ENCODE data around the gene ZMYM4.
A peak's percentile ranks its signal among the peaks of the same experiment; 100 is the strongest.
"Not testable (repeated sequence)": the region's sequence is repeated elsewhere in the genome, so short reads cannot be mapped to it uniquely, and the experiment has no call there.

The ZMYM4 gene

GRCh38 chr1:35226546-35226945 lies 42.0 kb upstream of the ZMYM4 start:
- no peak overlapping the region for H3K27ac ChIP-seq (replicated peaks)
- DNase-seq (ENCODE audit: low read depth in 1 of 2, low spot score in 1 of 2) = no peak
- TF ChIP-seq GABPA (IDR thresholded peaks at IDR 0.05; ENCODE audit: low read depth) (no peak), SPI1 (IDR thresholded peaks at IDR 0.05; ENCODE audit: borderline replicate concordance, low read depth) (0 out of 2 replicates have a peak, but pooled peaks have one; percentile 8), POLR2AphosphoS5 (IDR thresholded peaks at IDR 0.05; ENCODE audit: low read depth) (no peak), REST (IDR thresholded peaks at IDR 0.05; ENCODE audit: insufficient replicate concordance, low read depth) (no peak), CTCF (IDR thresholded peaks at IDR 0.05; ENCODE audit: insufficient read depth, low read length) (no peak)
- no peak overlapping the region for H3K4me3 ChIP-seq (replicated peaks; ENCODE audit: insufficient read depth, low read length)
- H3K27me3 ChIP-seq (ENCODE audit: insufficient read depth, poor library complexity, severe bottlenecking) = no peaks in the 10 kb centered on the region

GRCh38 chr1:35229587-35230360 lies 38.7 kb upstream of the ZMYM4 start:
- Histone ChIP-seq H3K27me3 (ENCODE audit: insufficient read depth, poor library complexity, severe bottlenecking) (no peaks in the 10 kb centered on the region), H3K4me3 (replicated peaks; ENCODE audit: insufficient read depth, low read length) (no peak overlapping the region), H3K27ac (replicated peaks) (no peak overlapping the region)
- DNase-seq (ENCODE audit: low read depth in 1 of 2, low spot score in 1 of 2) = no peak
- TF ChIP-seq SPI1 (IDR thresholded peaks at IDR 0.05; ENCODE audit: borderline replicate concordance, low read depth) (no peak), POLR2AphosphoS5 (IDR thresholded peaks at IDR 0.05; ENCODE audit: low read depth) (no peak), REST (IDR thresholded peaks at IDR 0.05; ENCODE audit: insufficient replicate concordance, low read depth) (no peak), CTCF (IDR thresholded peaks at IDR 0.05; ENCODE audit: insufficient read depth, low read length) (no peak), GABPA (IDR thresholded peaks at IDR 0.05; ENCODE audit: low read depth) (no peak)

- H3K27ac ChIP-seq (replicated peaks) = no peak overlapping the region
- TF ChIP-seq GABPA (IDR thresholded peaks at IDR 0.05; ENCODE audit: low read depth) (no peak), POLR2AphosphoS5 (IDR thresholded peaks at IDR 0.05; ENCODE audit: low read depth) (no peak), REST (IDR thresholded peaks at IDR 0.05; ENCODE audit: insufficient replicate concordance, low read depth) (no peak), CTCF (IDR thresholded peaks at IDR 0.05; ENCODE audit: insufficient read depth, low read length) (no peak), SPI1 (IDR thresholded peaks at IDR 0.05; ENCODE audit: borderline replicate concordance, low read depth) (no peak)
- H3K27me3 ChIP-seq (ENCODE audit: insufficient read depth, poor library complexity, severe bottlenecking) = no peaks in the 10 kb centered on the region
- no peak overlapping the region for H3K4me3 ChIP-seq (replicated peaks; ENCODE audit: insufficient read depth, low read length)
- no peak for DNase-seq (ENCODE audit: low read depth in 1 of 2, low spot score in 1 of 2)
Measured at GRCh38 chr1:35231287-35231686, 37.2 kb upstream of the ZMYM4 start.

- not testable (repeated sequence) for H3K27ac ChIP-seq (replicated peaks); DNase-seq (ENCODE audit: low read depth in 1 of 2, low spot score in 1 of 2); H3K27me3 ChIP-seq (ENCODE audit: insufficient read depth, poor library complexity, severe bottlenecking); H3K4me3 ChIP-seq (replicated peaks; ENCODE audit: insufficient read depth, low read length)
Measured at GRCh38 chr1:35236772-35237171, 31.7 kb upstream of the ZMYM4 start.
